HG03025 (cell line): ENCODE data around the gene FAM174A.

ENCODE experiments used
- ATAC-seq: cut with Tn5 transposase; IDR thresholded peaks from one replicate; pipeline ENCODE4 v1.9.1; 2021; ENCODE audit warnings: mild to moderate bottlenecking, moderate library complexity; ENCODE audit not compliant: unreplicated experiment, low FRiP score

Gene FAM174A

GRCh38 chr5:100535060-100536005, at the start of gene FAM174A:
FAM174A (plus strand) TSS chr5:100535374; CDS start chr5:100535531, 157 bp downstream.
- peak; percentile 98 for ATAC-seq

- no peak for ATAC-seq
Observed at GRCh38 chr5:100493996-100494395, 41.2 kb upstream of the FAM174A start.

- no peak for ATAC-seq
Observed at GRCh38 chr5:100496296-100496695, 38.9 kb upstream of the FAM174A start.

GRCh38 chr5:100502684-100503083, 32.5 kb upstream of the FAM174A start:
- ATAC-seq, result no peak

GRCh38 chr5:100505984-100506670, 29.0 kb upstream of the FAM174A start:
- no peak for ATAC-seq

GRCh38 chr5:100516285-100516684, 18.9 kb upstream of the FAM174A start:
- peak; percentile 61 for ATAC-seq

GRCh38 chr5:100517301-100517974, 17.7 kb upstream of the FAM174A start:
- ATAC-seq, result no peak

GRCh38 chr5:100518377-100518776, 16.8 kb upstream of the FAM174A start:
- no peak for ATAC-seq

GRCh38 chr5:100519075-100519474, 16.1 kb upstream of the FAM174A start:
- peak; percentile 54 for ATAC-seq

- ATAC-seq, result no peak
Observed at GRCh38 chr5:100520348-100520747, 14.8 kb upstream of the FAM174A start.

- no peak for ATAC-seq
Observed at GRCh38 chr5:100537946-100538345, 2.8 kb downstream of the FAM174A start.

- no peak for ATAC-seq
Observed at GRCh38 chr5:100539519-100539918, 4.3 kb downstream of the FAM174A start.

- ATAC-seq, result no peak
Observed at GRCh38 chr5:100542086-100542485, 6.9 kb downstream of the FAM174A start.

- ATAC-seq, result no peak
Observed at GRCh38 chr5:100546001-100546400, 10.8 kb downstream of the FAM174A start.

- peak; percentile 90 for ATAC-seq
Observed at GRCh38 chr5:100550531-100551051, 15.4 kb downstream of the FAM174A start.

GRCh38 chr5:100551183-100551582, 16.0 kb downstream of the FAM174A start:
- ATAC-seq, result no peak

GRCh38 chr5:100553209-100553608, 18.0 kb downstream of the FAM174A start:
- ATAC-seq, result no peak

- no peak for ATAC-seq
Observed at GRCh38 chr5:100560860-100561259, 25.7 kb downstream of the FAM174A start.

- no peak for ATAC-seq
Observed at GRCh38 chr5:100562821-100563220, 27.6 kb downstream of the FAM174A start.

GRCh38 chr5:100566382-100567141, 31.4 kb downstream of the FAM174A start:
- no peak for ATAC-seq
